ENCODE measurements around the gene DHRS3. TPM values are rescaled to one million over a fixed set of nuclear protein-coding genes. Genes with fewer than 3 reads are reported as not detected.

The DHRS3 gene
- total and polyA plus RNA-seq, 2 of the 13 experiments (the other 11 are each of a cell fraction or from before 2014, with no cell fraction given) = 48.5 to 90.5 TPM

GRCh38 chr1:12604114-12604874 lies 13.7 kb downstream of the DHRS3 start (continued):
- TF ChIP-seq, protein P1, sequence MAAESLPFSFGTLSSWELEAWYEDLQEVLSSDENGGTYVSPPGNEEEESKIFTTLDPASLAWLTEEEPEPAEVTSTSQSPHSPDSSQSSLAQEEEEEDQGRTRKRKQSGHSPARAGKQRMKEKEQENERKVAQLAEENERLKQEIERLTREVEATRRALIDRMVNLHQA (CRISPR knock-in tag; IDR thresholded peaks at IDR 0.05) = no peak
- peak; percentile 82 for TF ChIP-seq SALL1 (CRISPR knock-in tag; IDR thresholded peaks at IDR 0.05)
- no peak for TF ChIP-seq ZNF18 (CRISPR knock-in tag; IDR thresholded peaks at IDR 0.05; ENCODE audit: insufficient replicate concordance)
- TF ChIP-seq GLMP (CRISPR knock-in tag; IDR thresholded peaks at IDR 0.05; ENCODE audit: borderline replicate concordance) = no peak
- no peak for TF ChIP-seq KMT2A (CRISPR knock-in tag; IDR thresholded peaks at IDR 0.05)
- TF ChIP-seq TOPORS (CRISPR knock-in tag; IDR thresholded peaks at IDR 0.05) = no peak
- TF ChIP-seq, protein P2, sequence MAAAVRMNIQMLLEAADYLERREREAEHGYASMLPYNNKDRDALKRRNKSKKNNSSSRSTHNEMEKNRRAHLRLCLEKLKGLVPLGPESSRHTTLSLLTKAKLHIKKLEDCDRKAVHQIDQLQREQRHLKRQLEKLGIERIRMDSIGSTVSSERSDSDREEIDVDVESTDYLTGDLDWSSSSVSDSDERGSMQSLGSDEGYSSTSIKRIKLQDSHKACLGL (CRISPR knock-in tag; IDR thresholded peaks at IDR 0.05) = 0 out of 2 replicates have a peak, but pooled peaks have one; percentile 45
- TF ChIP-seq ZNF33A (CRISPR knock-in tag; IDR thresholded peaks at IDR 0.05; ENCODE audit: borderline replicate concordance) = no peak
- no peak for TF ChIP-seq ZEB1 (IDR thresholded peaks at IDR 0.05; ENCODE audit: insufficient replicate concordance, low read depth)
- TF ChIP-seq KLF9 (CRISPR knock-in tag; IDR thresholded peaks at IDR 0.05; ENCODE audit: low read depth) = 0 out of 2 replicates have a peak, but pooled peaks have one; percentile 60
- no peak for TF ChIP-seq RFXAP (CRISPR knock-in tag; IDR thresholded peaks at IDR 0.05; ENCODE audit: borderline replicate concordance)
- TF ChIP-seq DPF2 (CRISPR knock-in tag; IDR thresholded peaks at IDR 0.05; ENCODE audit: borderline replicate concordance, low read depth) = no peak; the same call in 1 of the 2 replicates
- no peak for TF ChIP-seq SIN3B (IDR thresholded peaks at IDR 0.05; ENCODE audit: low read length)
- TF ChIP-seq, protein P3, sequence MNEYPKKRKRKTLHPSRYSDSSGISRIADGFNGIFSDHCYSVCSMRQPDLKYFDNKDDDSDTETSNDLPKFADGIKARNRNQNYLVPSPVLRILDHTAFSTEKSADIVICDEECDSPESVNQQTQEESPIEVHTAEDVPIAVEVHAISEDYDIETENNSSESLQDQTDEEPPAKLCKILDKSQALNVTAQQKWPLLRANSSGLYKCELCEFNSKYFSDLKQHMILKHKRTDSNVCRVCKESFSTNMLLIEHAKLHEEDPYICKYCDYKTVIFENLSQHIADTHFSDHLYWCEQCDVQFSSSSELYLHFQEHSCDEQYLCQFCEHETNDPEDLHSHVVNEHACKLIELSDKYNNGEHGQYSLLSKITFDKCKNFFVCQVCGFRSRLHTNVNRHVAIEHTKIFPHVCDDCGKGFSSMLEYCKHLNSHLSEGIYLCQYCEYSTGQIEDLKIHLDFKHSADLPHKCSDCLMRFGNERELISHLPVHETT (CRISPR knock-in tag; conservative IDR thresholded peaks at IDR 0.05) = no peak
- peak; percentile 72 for TF ChIP-seq KAT8 (CRISPR knock-in tag; IDR thresholded peaks at IDR 0.05)
- TF ChIP-seq CBX2 (IDR thresholded peaks at IDR 0.05; ENCODE audit: low read depth, low read length) = no peak
- no peak for TF ChIP-seq CBX2 (CRISPR knock-in tag; IDR thresholded peaks at IDR 0.05; ENCODE audit: low read depth)
- no peak for TF ChIP-seq ATF7 (IDR thresholded peaks at IDR 0.05)
- TF ChIP-seq ATF7 (CRISPR knock-in tag; IDR thresholded peaks at IDR 0.05) = no peak; the same call in 1 of the 2 replicates
- no peak for TF ChIP-seq HMGXB3 (CRISPR knock-in tag; IDR thresholded peaks at IDR 0.05; ENCODE audit: borderline replicate concordance)
- TF ChIP-seq TBX3 (IDR thresholded peaks at IDR 0.05; ENCODE audit: borderline replicate concordance) = peak; percentile 75; the same call in 1 of the 2 replicates
